PFSK-1 (cell line): ENCODE data around the gene MUCL3.

Source experiments
- FOXP2 ChIP-seq: optimal IDR thresholded peaks from 2 replicates; pipeline ENCODE3; 2011; ENCODE audit warnings: borderline replicate concordance, control low read depth, inconsistent platforms; ENCODE audit not compliant: insufficient read depth; ENCODE audit errors: extremely low read length, extremely low read depth
- POLR2AphosphoS5 ChIP-seq: IDR thresholded peaks from 2 replicates; pipeline ENCODE4 v1.6.1; 2012; ENCODE audit warnings: low read depth, mild to moderate bottlenecking, control low read depth, low read length, moderate library complexity
- SIN3A ChIP-seq: IDR thresholded peaks from 2 replicates; pipeline ENCODE4 v1.6.1; 2012; ENCODE audit warnings: mild to moderate bottlenecking, low read length, moderate library complexity, borderline replicate concordance; ENCODE audit not compliant: insufficient read depth
- TAF1 ChIP-seq: IDR thresholded peaks from 2 replicates; pipeline ENCODE4 v1.6.1; 2012; ENCODE audit warnings: low read length, control low read depth, borderline replicate concordance; ENCODE audit not compliant: insufficient read depth
- TF ChIP-seq, protein P1 (sequence below), 2 experiments: IDR thresholded peaks; 2 replicates each; pipeline versions ENCODE4 v1.6.1 to v1.8.0; 2011 to 2012; ENCODE audit warnings: low read depth in 2 of 2, low read length in 2 of 2, control low read depth in 1 of 2, inconsistent platforms in 1 of 2, mild to moderate bottlenecking in 1 of 2, moderate library complexity in 1 of 2; ENCODE audit not compliant: insufficient read depth in 1 of 2

MUCL3 gene

DNA sequence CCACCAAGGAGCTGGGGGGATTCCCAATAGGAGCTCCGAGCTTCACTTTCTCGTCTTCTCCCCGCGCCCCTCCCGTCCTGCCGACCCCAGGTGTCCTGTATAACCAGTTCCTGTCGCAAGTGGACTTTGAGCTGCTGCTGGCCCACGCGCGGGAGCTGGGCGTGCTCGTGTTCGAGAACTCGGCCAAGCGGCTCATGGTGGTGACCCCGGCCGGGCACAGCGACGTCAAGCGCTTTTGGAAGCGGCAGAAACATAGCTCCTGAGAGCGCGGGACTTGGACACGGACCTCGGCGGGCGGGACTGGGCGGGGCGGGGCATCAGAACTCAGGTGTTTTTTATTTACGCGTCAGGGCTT is 27.1 kb upstream of the MUCL3 start:
- TF ChIP-seq TAF1: no peak
- TF ChIP-seq, protein P1, sequence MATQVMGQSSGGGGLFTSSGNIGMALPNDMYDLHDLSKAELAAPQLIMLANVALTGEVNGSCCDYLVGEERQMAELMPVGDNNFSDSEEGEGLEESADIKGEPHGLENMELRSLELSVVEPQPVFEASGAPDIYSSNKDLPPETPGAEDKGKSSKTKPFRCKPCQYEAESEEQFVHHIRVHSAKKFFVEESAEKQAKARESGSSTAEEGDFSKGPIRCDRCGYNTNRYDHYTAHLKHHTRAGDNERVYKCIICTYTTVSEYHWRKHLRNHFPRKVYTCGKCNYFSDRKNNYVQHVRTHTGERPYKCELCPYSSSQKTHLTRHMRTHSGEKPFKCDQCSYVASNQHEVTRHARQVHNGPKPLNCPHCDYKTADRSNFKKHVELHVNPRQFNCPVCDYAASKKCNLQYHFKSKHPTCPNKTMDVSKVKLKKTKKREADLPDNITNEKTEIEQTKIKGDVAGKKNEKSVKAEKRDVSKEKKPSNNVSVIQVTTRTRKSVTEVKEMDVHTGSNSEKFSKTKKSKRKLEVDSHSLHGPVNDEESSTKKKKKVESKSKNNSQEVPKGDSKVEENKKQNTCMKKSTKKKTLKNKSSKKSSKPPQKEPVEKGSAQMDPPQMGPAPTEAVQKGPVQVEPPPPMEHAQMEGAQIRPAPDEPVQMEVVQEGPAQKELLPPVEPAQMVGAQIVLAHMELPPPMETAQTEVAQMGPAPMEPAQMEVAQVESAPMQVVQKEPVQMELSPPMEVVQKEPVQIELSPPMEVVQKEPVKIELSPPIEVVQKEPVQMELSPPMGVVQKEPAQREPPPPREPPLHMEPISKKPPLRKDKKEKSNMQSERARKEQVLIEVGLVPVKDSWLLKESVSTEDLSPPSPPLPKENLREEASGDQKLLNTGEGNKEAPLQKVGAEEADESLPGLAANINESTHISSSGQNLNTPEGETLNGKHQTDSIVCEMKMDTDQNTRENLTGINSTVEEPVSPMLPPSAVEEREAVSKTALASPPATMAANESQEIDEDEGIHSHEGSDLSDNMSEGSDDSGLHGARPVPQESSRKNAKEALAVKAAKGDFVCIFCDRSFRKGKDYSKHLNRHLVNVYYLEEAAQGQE (IDR thresholded peaks at IDR 0.05; ENCODE audit: insufficient read depth in 1 of 2, low read depth in 2 of 2, low read length in 2 of 2): no peak
- TF ChIP-seq SIN3A: no peak
- no peak for TF ChIP-seq POLR2AphosphoS5
- no peak for TF ChIP-seq FOXP2

GRCh38 chr6:30914076-30914853 is 26.5 kb upstream of the MUCL3 start, which contains the start of gene VARS2:
TSS of gene VARS2 (plus strand) at chr6:30914238. CDS start at chr6:30914837, 599 bp downstream.
- TF ChIP-seq TAF1: peak; percentile 53; the same call in 1 of the 2 replicates
- TF ChIP-seq SIN3A: no peak; the same call in 1 of the 2 replicates
- TF ChIP-seq, protein P1 (IDR thresholded peaks at IDR 0.05; ENCODE audit: insufficient read depth in 1 of 2, low read depth in 2 of 2, low read length in 2 of 2): no peak
- TF ChIP-seq FOXP2: peak; percentile 34
- peak; percentile 93 for TF ChIP-seq POLR2AphosphoS5

DNA sequence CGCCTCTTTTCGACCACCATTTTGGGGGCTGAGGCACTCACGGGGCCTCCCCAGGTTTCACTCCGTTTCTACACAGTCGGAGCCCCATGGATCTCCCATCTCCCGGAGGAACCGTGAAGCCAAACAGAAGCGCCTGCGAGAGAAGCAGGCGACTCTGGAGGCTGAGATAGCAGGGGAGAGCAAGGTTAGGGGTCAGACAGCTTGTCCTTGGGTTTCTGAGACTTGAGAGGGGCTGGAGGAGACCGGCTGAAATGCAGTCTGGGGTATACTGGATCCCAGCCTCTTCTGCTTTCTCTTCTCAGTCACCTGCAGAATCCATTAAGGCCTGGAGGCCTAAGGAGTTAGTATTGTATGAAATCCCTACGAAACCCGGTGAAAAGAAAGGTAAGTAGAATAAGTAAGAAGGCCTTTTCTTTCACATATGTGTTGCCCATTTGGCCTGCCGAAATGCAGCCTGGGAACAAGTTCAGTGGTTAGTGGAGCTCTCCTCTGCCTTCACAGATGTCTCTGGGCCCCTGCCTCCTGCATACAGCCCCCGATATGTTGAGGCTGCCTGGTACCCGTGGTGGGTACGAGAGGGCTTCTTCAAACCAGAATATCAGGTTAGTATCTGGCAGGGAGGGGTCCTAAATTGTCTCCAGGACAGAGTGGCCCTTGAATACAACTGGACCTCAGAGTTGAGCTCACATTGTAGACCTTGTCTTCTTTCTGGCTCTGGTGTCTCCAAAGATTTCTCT is 25.8 kb upstream of the MUCL3 start:
- TF ChIP-seq POLR2AphosphoS5 (no peak), FOXP2 (no peak), TAF1 (no peak), SIN3A (no peak)
- TF ChIP-seq, protein P1 (IDR thresholded peaks at IDR 0.05; ENCODE audit: insufficient read depth in 1 of 2, low read depth in 2 of 2, low read length in 2 of 2): no peak

- TF ChIP-seq POLR2AphosphoS5 (no peak), FOXP2 (no peak), SIN3A (no peak)
Measured at GRCh38 chr6:30915591-30915946, 25.2 kb upstream of the MUCL3 start.

DNA sequence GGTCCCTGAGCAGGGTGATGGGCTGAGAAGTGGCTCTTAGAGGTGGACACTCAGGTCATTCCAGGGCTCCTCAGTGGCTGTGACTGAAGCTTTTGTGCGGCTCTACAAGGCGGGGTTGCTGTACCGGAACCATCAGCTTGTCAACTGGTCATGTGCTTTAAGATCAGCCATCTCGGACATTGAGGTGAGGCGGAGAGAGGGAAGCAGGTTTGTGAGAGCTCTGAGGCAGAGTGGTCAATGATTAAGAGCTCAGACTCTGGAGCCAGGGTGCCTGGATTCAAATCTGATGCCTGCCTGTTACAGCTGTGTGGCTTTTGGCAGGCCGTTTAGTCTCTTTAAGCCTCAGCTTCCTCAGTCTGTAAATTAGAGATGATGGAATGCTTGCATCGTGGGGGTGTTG is 23.7 kb upstream of the MUCL3 start:
- no peak for TF ChIP-seq SIN3A
- TF ChIP-seq FOXP2: no peak
- TF ChIP-seq, protein P1 (IDR thresholded peaks at IDR 0.05; ENCODE audit: insufficient read depth in 1 of 2, low read depth in 2 of 2, low read length in 2 of 2): no peak
- no peak for TF ChIP-seq TAF1
- no peak for TF ChIP-seq POLR2AphosphoS5
